Sciatic nerve (tissue), 2 donors: ENCODE measurements around the gene EGLN1. TPM values are rescaled to one million over a fixed set of nuclear protein-coding genes. Genes with fewer than 3 reads are reported as not detected.

Experiments used
- ATAC-seq: fragments of 200-7000 bp; cut with Tn5 transposase; one replicate; pipeline ENCODE4 v1.9.1; 2020; ENCODE audit warnings: mild to moderate bottlenecking, moderate library complexity
- DNase-seq: peaks from one replicate; pipeline ENCODE4 v3.0.0-alpha.2; 2020; ENCODE audit warnings: low spot score
- intact Hi-C: fragments of 100-400 bp; cut with DNase I; formaldehyde crosslinking; loops from one replicate; pipeline ENCODE4 v1.14.2; 2022
- total RNA-seq: library from RNA; stranded (reverse); fragmentation: NEBNext Ultra II Directional; extraction: Animal tissue kit (Norgen Biotek cat#: 25700); gene quantifications from one replicate; pipeline ENCODE4 v1.2.1, GENCODE V29; 2021
- donor health status: DM: no; HTN: no; CAD: no.
- donor health status: DM: no; HTN: no; CAD: no.

Gene EGLN1
- total RNA-seq, 1 donor from 2014 or later = 45.5 TPM

DNA sequence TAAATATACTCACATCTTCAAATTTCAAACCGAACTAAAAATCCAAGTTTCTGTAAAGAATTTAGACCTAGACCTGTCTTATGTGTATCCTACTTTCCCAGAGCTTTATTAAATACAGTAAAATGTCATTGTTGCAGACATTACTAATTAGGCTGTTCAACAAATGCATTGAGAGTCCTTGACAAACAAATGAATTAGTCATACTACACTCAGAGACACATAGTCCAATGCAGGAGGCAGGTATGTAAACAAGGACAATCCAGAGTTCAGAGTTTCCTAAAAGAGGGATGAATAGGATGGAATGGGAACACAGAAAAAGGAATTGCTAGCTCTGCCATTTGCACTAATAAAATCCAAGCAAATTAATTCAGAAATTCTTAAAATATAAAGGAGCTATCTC is 1.6 kb upstream of the EGLN1 start:
- ATAC-seq (no peak), DNase-seq (no peak)
- intact Hi-C loops = no loop called here

DNA sequence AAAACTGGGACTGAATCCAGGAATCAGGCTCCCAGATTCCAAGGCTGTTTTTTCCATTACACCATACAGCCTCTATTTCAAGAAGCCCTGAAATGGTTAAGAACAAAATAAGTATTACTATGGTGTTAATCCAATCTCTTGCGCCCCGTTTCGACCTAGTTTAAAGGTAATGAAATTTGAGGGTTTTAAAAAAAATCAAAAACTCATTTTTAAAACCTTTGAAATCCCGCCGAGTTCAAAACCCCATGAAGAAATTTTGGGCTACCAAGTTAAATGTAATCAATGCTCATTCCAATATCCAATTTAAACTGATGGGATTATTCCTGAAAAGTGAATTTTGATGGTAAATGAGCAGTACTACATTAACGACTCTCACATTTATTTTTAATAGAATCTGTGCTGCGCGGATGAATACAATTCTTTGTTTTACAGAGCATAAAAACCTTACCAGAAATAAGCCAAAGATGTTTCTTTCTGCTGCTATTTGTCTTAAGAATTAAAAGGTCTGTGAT is 767 bp upstream of the EGLN1 start:
- ATAC-seq (no peak), DNase-seq (no peak)
- intact Hi-C loops = no loop called here

DNA sequence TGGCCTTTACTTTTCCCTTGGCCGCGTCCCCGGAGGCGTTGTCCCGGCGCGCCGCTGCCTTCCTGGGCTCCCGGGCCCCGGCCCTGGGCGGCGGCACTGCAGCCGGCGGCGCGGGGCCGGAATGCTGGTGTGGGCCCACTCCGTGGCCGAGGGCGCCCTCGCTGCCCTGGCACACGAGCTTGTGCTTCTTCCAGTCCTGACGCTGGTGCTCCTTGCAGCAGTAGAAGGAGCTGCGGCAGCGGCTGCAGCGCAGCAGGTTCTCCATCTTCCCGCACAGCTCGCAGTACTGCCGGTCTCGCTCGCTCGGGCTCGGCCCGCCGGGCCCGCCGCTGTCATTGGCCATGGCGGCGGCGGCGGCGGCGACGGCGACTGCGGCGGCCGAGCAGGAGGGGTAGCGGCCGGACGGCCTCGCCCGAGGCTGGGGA is 529 bp downstream of the EGLN1 start:
- ATAC-seq (peak; percentile 36), DNase-seq (peak; percentile 64)
- intact Hi-C loops = no loop called here

DNA sequence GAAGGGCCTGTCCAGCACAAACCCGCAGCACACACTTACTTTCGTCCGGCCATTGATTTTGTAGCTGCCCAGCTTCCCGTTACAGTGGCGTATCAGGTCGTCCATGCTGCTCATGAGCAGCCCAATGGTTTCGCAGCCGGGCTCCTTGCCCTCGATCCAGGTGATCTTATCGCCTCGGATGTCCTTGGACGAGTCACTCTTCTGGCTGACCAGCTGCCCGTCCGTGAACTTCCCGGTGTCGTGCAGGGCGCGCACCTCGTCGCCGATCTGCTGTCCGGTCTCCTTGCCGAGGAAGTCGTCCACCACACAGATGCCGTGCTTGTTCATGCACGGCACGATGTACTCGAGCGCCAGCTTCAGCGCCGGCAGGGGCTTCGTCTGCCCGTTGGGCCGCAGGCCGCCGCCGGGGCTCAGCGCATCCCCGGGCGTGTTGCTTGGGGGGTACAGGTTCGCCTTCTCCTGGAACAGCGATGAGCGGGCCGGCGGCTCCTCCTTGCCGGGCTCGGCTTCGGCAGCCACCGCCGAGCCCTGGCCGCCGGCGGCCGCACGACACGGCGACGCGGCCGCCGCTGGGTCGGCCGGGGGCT is 1.0 kb downstream of the EGLN1 start:
- intact Hi-C loops = no loop called here
- DNase-seq (peak; percentile 67), ATAC-seq (peak; percentile 20)

DNA sequence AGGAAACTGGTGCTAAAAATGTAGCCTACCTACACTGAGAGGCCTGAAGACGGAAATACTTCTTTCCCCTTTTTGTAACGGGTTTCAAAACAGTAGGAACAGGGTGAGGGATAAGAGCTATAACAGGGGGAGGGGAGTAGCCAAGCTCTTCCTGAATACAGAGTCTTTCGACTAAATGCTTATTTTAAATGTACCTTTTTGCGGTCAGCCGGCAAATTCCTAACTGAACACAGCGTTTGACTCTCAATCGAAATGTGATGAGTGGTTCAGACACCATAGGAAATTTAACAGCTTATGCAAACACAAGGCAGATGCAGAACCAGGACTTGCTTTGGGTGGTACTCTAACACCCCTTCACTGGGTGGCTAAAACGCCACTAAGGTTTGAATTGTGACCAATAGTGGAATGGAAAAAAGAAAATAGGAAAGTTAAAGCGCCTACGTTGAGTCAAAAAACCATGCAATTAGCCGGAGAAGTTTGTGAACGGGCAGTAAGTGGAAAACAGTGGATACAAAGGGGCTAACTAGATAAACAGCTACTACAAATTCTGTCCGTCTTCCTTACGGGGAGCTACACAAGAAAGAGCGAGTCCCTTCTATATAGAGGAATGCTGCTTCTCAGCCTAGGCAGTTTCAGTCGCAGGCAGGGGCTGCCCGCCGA is 1.7 kb downstream of the EGLN1 start:
- ATAC-seq = no peak
- intact Hi-C loops = no loop called here
- DNase-seq = no peak

DNA sequence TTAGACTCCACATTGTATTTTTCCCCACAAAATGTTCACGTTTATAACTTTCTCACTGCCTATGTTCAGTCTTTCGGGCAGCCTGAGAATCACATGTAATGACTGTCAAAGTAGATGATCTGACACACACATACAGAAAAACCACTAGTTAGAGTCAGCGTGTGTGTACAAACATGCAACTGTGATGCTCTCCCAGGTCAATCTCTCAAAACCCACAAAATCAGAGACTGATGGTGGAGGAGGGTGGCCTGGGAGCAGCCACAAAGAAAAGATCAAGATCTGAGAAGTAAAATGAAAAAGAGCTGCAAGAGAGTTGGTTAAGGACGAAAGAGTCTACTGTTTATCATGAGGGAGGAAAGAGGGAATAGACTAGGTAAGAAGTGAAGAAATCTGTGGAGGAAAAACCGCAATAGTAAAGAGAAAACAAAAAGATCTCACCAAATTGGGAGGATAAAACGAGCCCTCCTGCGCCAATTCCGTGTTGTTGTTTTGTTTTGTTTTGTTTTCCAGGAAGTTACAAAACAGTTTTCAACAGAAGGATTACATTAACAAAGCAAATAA is 2.3 kb downstream of the EGLN1 start:
- intact Hi-C loops = no loop called here
- DNase-seq (no peak), ATAC-seq (no peak)

DNA sequence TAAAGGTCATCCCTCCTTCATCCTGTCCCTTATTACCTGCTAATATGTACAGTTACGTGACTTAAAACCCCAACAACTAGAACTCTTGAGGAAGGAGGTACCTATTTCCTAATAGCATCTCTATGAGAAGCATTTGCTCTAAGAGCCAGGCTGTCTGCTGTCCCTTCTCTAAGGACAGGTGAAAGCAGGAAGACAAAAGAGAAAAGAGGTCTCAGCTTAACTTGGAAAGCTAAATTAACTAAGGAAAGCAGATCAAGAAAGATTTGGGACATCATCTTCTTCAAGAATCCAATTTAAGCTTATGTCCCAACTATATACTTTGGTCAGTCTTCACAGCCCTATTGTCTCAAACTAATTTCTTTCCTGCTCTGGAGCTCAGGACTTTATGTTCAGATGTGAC is 2.9 kb downstream of the EGLN1 start:
- no peak for DNase-seq
- ATAC-seq = no peak
- intact Hi-C loops = no loop called here

DNA sequence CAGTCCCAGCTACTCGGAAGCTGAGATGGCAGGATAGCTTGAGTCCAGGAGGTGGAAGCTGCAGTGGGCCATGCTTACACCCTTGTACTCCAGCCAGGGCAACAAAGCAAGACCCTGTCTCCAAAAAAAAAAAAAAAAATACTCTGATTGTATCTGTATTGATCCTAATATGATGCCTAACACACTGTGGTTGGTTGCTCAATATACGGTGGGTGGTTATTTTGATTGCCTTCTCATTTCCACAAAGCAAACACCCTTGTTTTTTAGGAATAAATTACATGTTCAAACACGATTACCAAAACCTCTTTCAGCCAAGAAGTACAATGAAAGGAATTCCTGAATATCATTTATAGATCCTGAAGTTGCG is 3.4 kb downstream of the EGLN1 start:
- ATAC-seq (no peak), DNase-seq (no peak)
- intact Hi-C loops = no loop called here

DNA sequence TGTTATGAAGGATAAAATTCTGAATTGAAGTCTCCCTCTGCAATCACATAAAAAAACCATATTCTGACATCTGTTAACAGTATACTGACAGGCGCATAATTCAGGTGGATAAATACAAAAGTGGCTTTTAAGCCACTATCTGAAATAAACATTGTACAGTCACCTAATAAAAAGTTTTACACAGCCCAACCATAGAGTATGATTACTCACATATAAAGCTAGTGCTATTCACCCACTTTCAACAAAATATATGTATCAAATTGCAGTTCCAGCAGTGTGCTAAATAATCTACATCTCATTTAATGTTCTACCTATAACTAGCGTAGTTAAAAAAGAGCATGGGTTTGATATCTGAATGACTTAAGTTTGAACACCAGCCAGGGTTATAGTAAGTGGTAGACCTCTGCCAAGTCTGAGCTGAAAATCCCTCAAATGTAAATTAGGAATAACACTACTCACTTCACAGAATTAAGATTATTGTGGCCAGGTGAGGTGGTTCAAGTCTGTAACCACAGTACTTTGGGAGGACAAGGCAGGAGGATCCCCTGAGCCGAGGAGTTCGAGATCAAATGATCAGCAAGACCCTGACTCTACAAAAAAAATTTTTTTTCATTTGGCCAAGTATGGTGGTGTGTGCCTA is 3.9 kb downstream of the EGLN1 start:
- intact Hi-C loops = no loop called here
- no peak for ATAC-seq
- no peak for DNase-seq

DNA sequence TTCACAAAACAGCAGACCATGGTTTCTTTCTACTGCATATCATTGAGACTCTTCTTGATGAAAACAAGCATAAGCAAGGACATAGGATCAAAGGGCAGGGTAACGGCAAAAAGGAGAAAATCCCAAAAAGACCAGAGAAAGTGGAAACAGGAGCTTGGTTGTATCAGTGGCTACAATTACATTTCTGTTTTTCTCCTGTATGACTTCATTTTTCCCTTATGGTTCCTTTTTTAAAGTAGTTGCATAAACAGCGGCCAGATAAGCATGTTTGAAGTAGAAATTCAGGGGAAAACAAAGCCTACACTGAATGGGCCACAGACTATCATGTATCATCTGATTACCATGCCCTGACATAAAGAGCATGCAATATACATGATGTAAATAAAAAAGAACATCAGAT is 4.6 kb downstream of the EGLN1 start:
- ATAC-seq = no peak
- intact Hi-C loops = no loop called here

DNA sequence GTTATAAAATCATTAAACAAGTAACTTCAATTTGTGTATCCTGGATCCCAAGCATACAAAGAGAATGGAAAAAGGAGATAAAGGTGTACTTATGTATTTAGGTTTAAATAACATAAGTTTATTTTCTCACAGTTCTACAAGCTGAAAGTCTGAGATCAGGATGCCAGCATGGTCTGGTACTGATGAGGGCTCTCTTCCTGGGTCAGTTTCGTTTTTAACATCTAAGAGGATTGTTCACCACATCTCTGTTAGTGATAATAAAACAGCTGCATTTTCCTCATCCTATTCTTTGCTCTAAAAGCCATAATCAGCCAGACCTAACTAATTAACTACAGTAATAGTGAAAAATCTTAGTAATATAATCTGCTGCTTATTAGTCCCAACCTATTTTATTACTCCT is 5.2 kb downstream of the EGLN1 start:
- intact Hi-C loops = no loop called here
- ATAC-seq (no peak), DNase-seq (no peak)

More for the DNA sequence above, 4.6 kb downstream of the EGLN1 start:
- DNase-seq = no peak

DNA sequence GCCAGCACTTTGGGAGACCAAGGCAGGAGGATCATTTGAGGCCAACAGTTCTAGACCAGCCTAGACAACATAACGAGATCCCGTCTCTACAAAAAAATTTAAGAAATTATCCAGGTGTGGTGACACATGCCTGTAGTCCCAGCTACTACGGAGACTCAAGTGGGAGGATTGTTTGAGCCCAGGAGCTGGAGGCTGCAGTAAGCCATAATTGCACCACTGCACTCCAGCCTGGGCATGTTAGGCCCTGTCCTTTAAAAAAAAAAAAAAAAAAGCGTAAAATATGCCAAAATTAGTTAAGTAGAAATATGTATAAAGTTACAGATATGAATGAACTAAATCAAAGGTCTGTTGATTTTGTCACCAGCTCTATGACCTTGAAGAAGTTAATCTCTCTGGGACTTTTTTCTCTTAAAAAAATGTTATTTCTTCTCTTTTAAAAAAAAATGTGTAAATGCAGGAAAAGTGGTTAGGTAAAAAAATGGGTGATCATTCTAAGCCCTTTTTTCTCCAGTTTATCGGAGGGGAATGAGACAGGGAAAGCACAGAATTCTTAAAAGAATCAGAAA is 7.0 kb downstream of the EGLN1 start:
- DNase-seq = no peak
- intact Hi-C loops = no loop called here
- ATAC-seq = no peak

DNA sequence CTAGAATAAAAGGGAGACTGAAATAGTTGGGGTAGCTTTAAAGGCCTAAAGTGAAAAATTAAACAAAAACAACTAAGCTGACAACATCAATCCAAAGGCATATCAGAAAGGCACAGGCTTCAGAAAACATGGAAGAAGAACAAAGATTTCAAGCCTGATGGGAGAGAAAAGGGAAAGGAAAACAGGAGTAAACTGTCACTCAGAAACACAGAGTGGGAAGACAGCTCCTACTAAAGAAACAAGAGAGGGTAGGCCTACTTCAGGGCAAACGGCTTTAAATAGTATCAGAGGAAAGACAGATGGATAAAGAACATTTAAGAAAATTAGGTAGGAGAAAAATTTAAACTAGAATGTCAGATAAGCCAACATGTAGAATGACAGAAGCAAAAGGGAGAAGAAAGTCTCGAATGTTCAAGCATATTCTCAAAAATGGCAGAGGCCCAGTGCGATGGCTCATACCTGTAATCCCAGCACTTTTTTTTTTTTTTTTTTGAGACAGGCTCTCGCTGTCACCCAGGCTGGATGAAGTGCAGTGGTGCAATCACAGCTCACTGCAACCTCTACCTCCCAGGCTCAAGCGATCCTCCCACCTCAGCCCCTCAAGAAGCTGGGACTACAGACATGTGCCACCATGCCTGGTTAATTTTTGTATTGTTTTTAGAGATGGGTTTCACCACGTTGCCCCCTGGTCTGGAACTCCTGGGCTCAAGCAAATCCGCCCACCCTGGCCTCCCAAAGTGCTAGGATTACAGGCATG is 7.6 kb downstream of the EGLN1 start:
- no peak for DNase-seq
- intact Hi-C loops = no loop called here
- ATAC-seq = no peak

DNA sequence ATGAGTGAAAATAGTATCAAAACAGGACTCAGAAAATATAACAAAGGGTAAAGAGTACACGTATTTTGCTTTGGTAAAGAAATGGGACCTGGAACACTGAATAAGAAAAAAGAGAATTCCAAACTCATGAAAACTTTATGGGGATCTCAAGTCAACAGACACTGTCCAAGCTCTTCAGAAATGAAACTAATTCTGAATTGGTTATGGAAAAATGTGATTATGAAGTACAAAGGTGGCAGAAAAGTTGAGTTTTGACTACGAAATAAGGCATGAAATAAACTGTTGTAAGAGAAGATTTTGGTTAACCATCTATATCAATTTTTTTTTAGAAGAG is 8.4 kb downstream of the EGLN1 start:
- ATAC-seq (no peak), DNase-seq (no peak)
- intact Hi-C loops = no loop called here

DNA sequence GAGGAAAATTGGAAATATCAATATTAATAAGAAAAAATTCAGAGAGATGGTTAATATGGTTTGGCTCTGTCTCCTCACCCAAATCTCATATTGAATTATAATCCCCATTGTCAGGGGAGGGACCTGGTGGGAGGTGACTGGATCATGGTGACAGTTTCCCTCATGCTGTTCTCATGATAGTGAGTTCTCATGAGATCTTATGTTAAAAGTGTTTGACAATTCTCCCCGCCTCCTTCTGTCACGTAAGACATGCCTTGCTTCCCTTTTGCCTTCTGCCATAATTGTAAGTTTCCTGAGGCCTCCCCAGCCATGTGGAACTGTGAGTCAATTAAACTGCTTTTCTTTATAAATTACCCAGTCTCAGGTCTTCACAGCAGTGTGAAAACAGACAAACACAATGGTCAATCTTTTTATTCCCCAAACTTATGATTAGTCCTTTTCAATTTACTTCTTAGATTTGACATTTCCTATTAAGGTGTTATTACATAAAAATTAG is 11.0 kb downstream of the EGLN1 start:
- DNase-seq (no peak), ATAC-seq (no peak)
- intact Hi-C loops = no loop called here

DNA sequence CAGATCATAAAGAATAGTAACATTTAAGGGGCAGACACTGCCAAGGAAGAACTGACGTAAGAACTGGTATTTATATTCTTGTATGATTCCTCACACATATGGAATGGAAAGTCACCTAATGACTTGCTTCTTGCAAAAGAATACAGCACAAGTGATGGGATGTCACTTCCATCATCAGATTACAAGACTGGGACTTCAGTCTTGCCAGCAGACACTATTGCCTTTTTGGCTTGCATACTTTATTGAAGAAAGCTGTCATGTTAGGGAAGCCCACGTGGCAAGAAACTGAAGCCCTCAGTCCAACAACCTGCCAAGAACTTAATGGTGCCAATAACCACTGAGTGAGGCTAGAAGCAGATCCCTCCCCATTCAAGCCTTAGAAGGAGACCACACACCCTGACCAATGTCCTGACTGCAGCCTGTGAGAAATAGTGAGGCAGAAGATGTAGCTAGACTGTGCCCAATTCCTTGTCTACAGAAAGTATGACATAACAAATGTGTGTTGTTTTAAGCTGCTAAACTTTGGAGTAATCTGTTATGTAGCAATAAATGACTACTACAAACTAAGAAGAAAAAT is 12.0 kb downstream of the EGLN1 start:
- intact Hi-C loops = no loop called here
- ATAC-seq (no peak), DNase-seq (no peak)

DNA sequence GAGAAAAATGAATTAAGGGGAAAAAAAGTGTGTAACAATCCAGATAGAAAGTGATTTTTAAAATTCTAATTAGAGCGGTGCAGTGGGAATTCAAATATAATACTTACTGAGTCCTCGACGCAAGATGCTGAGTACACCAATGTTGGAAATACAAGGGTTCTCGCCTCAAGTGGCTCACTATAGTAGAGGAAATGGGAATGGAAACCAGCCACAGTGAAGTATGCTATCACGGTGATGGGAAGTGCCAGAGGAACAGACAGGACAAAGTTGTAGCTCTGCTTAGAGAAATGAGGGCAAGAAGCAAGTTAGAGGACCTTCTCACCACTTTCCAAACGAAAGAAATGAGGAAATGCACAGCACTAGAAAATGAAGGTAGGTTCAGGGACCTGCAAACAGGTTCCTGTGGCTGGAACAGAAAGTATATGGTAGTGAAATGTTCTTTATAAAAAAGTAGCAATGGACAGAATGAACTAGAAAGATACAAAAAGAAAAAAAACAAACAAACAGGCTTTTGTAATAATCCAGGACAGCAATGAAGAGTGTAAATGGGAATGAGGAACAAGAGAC is 13.5 kb downstream of the EGLN1 start:
- intact Hi-C loops = no loop called here
- peak; percentile 31 for ATAC-seq
- DNase-seq = no peak

DNA sequence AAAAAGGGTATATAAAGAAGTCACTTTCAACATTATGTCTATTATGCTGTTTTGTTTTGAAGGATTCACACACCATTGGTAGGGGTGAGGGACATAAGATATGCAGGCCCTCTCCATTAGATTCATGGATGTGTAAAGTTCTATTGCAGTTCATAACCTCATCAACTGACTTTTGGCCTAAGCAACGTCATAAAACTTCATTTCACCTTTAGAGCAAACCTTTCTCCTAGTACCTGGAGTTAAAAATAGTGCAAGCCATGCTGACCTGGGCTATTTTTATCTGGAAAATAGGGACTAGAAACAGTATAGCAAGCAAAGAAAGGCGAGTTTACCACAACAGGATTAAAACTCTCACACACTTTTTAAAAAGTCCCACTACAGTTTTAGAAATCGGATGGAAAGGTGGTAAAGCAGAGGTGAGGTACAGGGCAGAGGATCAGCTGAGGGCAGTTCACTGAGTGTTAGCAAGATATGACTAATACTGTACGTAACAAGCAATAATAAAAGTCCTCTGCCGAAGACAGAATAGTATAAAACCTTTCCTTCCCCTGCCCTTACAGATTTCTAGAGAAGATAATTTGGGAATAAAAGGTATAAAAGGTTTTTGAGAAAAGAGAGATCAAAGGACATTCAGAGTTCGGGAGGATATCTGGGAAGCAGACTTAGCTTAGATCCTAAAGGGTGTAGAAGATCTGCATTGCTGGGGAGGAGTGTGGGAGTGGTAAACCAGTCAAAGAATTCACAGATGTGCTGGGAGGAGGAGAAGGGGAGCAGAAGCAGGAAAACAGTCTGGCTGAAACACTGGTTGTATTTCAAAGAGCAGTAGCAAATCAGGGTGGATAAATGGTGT is 14.3 kb downstream of the EGLN1 start:
- DNase-seq (no peak), ATAC-seq (peak; percentile 85)
- intact Hi-C loops = no loop called here
